Sciatic nerve (tissue), 2 donors: ENCODE results near the gene IPMK. TPM values are rescaled to one million over a fixed set of nuclear protein-coding genes. Genes with fewer than 3 reads are reported as not detected.
"Not testable (repeated sequence)": the region's sequence is repeated elsewhere in the genome, so short reads cannot be mapped to it uniquely, and the experiment has no call there.

Experiments used
- ATAC-seq: fragments of 200-7000 bp; cut with Tn5 transposase; one replicate; pipeline ENCODE4 v1.9.1; 2020; ENCODE audit warnings: mild to moderate bottlenecking, moderate library complexity
- DNase-seq: peaks from one replicate; pipeline ENCODE4 v3.0.0-alpha.2; 2020; ENCODE audit warnings: low spot score
- intact Hi-C: fragments of 100-400 bp; cut with DNase I; formaldehyde crosslinking; loops from one replicate; pipeline ENCODE4 v1.14.2; 2022
- total RNA-seq: library from RNA; stranded (reverse); fragmentation: NEBNext Ultra II Directional; extraction: Animal tissue kit (Norgen Biotek cat#: 25700); gene quantifications from one replicate; pipeline ENCODE4 v1.2.1, GENCODE V29; 2021
- donor health status: DM: no; HTN: no; CAD: no.
- donor health status: DM: no; HTN: no; CAD: no.

Gene IPMK
- total RNA-seq, 1 donor from 2014 or later, result 7.2 TPM

DNA sequence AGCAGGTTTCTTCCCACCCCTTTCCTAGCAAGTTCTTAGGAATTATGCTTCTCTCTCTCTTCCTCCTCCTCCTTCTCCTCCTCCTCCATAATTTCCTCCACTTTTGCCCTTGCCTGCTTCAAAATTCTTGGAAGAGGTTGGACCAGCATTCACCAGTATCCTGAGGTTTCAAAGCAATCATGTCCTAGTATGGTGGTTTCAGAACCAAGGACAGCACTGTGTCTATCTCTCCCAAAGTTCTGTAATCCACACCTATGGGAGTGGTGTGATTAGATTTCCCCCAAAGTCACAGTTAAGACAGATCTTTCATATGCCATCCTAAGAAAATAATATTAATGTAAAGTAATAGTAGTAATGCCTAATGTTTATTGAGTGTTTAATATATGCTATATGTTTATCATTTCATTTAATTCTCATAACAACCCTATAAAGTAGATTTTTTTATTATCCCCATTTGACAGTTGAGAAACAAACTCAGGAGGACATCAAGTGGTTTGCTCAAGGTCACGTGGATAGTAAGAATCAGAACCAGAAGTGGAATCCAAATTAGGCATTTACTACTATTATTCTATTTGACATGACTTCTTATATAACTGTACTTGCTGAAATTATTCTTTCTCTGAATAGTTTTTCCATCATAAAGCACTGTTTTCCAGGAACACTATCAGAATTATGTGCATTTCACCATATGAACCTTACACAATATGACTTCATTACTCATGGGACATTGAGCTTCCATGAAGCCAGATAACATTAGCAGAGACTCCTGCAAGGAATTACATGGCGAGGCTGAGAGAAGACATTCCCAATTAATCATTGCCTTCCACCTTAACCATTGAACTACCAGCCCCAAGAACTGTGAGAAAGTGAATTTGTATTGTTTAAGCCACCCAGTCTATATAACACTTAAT lies 91.4 kb downstream of the IPMK start:
- DNase-seq, result no peak
- intact Hi-C loops, result loop anchor here (5.0 kb wide), 1 partner anchor 116 kb away; no protein-coding TSS in a partner anchor
- no peak for ATAC-seq

GRCh38 chr10:58174831-58175230 lies 92.9 kb downstream of the IPMK start:
- no peak for DNase-seq
- ATAC-seq, result no peak
- intact Hi-C loops, result loop anchor here (5.0 kb wide), 1 partner anchor 117 kb away; no protein-coding TSS in a partner anchor

- intact Hi-C loops, result no loop called here
- ATAC-seq (no peak), DNase-seq (no peak)
These were observed 94.3 kb downstream of the IPMK start for GRCh38 chr10:58173391-58173790.

- DNase-seq (no peak), ATAC-seq (no peak)
- intact Hi-C loops, result no loop called here
These were observed 96.5 kb downstream of the IPMK start for GRCh38 chr10:58171146-58171545.

DNA sequence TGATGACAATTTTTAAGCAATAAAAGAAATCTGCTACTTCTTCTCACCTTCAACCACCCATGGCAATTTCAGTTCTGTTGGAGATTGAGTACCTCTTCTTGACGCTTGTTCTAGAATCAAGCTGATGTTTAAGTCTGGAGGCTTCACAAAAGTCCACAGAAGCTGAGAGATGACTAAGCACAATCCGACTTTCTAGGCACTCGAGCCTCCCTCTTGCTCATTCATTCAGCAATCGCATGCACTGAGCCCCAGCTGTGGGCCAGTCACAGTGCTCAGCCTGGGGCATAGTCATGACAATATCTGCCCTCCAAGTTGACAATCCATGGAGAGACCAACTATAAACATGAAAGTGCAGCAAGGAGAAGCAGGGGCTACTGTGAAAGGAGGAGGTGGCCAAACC lies 103.2 kb downstream of the IPMK start:
- DNase-seq, result no peak
- ATAC-seq, result no peak
- intact Hi-C loops, result no loop called here

DNA sequence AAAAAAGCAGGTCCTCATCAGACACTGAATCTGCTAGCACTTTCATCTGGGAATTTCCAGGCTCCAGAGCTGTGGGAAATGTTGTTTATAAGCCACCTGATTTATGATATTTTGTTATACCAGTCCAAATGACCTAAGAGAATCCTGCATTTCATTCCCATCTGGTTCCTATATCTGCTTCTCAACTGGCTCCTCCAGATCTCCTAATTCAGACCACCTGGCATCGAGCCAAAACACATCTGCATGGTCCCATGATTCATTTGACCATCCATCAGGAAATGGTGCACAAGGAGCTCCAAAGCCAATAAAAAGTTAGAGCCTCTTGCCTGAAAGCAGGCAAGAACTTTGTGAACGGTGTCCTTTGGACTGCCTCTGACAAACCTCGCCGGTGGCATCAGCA lies 108.9 kb downstream of the IPMK start:
- intact Hi-C loops, result no loop called here
- DNase-seq, result no peak
- ATAC-seq, result no peak

DNA sequence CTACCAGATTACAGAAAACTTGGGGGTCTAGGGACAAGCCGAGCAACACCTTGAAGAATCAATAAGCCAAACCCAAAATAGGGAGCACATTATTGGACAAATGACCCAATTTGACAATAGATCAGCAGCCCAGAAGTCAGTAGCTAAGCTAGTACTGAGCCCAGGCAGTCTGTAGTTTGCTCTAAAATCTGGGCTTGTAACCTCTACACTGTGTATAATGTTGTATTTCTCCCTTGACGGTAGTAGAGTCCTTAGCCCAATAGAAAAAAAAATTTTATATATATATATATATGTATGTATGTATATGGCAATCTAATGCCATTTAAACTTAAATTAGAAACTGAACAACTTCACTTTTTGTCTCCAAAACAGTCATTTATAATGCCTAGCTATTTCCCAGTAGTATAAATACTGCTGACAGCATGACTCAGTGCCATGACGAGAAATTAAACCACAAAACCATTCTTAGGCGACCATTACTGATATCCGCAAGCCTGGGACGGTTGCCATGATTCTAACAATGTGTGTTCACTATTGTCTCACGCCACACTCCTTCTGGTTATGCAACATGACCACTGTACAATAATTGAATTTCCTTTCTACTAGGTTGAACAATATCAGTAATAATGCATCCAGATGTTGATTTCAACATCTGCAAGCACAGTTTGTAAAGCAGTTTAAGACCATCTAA lies 110.5 kb downstream of the IPMK start:
- intact Hi-C loops, result no loop called here
- peak; percentile 13 for ATAC-seq

GRCh38 chr10:58155941-58156340 lies 111.8 kb downstream of the IPMK start:
- ATAC-seq, intact Hi-C loops, DNase-seq: not testable (repeated sequence)

More for the DNA sequence above, 110.5 kb downstream of the IPMK start:
- DNase-seq, result no peak

- DNase-seq (no peak), ATAC-seq (no peak)
- intact Hi-C loops, result no loop called here
These were observed 113.9 kb downstream of the IPMK start for GRCh38 chr10:58153751-58154150.

GRCh38 chr10:58152673-58153263 lies 114.9 kb downstream of the IPMK start:
- intact Hi-C loops, result no loop called here
- ATAC-seq (no peak), DNase-seq (no peak)

- DNase-seq (no peak), ATAC-seq (no peak)
- intact Hi-C loops, result no loop called here
These were observed 117.4 kb downstream of the IPMK start for GRCh38 chr10:58150290-58150689.

DNA sequence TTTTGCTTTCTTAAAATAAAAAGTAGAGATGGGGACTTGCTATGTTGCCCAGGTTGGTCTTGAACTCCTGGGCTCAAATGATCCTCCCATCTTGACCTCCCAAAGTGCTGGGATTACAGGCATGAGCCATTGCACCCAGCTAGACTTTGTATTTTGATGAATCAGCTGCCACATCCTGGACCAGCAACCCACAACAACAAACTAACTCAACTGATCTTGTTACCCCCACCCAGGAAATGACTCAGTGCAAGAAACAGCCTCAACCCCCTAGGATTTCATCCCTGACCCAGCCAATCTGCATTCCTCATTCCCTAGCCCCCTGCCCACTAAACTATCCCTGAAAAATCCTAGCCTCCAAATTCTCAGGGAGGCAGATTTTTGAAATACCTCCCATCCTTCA lies 123.8 kb downstream of the IPMK start:
- DNase-seq (no peak), ATAC-seq (no peak)
- intact Hi-C loops, result no loop called here

Other genes starting within 250 kb of the IPMK start
- gene CISD1, start 1.3 kb upstream of the IPMK start, total RNA-seq, result 16.1 TPM
- 16.8 TPM for gene UBE2D1, start 67.1 kb upstream of the IPMK start, total RNA-seq
- 28.1 TPM for gene TFAM, start 117.5 kb upstream of the IPMK start, total RNA-seq
- 42.1 TPM for gene BICC1, start 245.0 kb upstream of the IPMK start, total RNA-seq